ENCODE results near the gene RAB39A. TPM values are rescaled to one million over a fixed set of nuclear protein-coding genes. Genes with fewer than 3 reads are reported as not detected.
"Not testable (repeated sequence)": the region's sequence is repeated elsewhere in the genome, so short reads cannot be mapped to it uniquely, and the experiment has no call there.

Gene RAB39A
- total RNA-seq, 1 donor from 2014 or later = not detected

- peak; percentile 56 for DNase-seq
- no peak overlapping the region for H3K27ac Mint-ChIP-seq
- peaks cover 29% of the 10 kb centered on the region for H3K27me3 Mint-ChIP-seq
- intact Hi-C loops (cut with micrococcal nuclease) = loop anchor here (2.0 to 5.0 kb wide), 2 partner anchors 72 to 79 kb away; partner anchors contain the start of genes CUL5 and SLC35F2
- no peaks in the 10 kb centered on the region for H3K36me3 Mint-ChIP-seq (ENCODE audit: low read depth)
- peaks cover 6% of the 10 kb centered on the region for H3K4me1 Mint-ChIP-seq
- no peak overlapping the region for H3K4me3 Mint-ChIP-seq
- no peaks in the 10 kb centered on the region for H3K9me3 Mint-ChIP-seq
These were observed 1.5 kb downstream of the RAB39A start for GRCh38 chr11:107929611-107930200.

GRCh38 chr11:107931206-107931605 is 3.0 kb downstream of the RAB39A start:
- Mint-ChIP-seq H3K4me3 (no peak overlapping the region), H3K9me3 (no peaks in the 10 kb centered on the region), H3K36me3 (ENCODE audit: low read depth) (no peaks in the 10 kb centered on the region), H3K27ac (no peak overlapping the region), H3K4me1 (peaks cover 6% of the 10 kb centered on the region), H3K27me3 (peaks cover 22% of the 10 kb centered on the region)
- intact Hi-C loops (cut with micrococcal nuclease) = no loop called here
- DNase-seq = peak; percentile 37

GRCh38 chr11:107947904-107948303 is 19.7 kb downstream of the RAB39A start:
- intact Hi-C loops (cut with micrococcal nuclease) = no loop called here
- Mint-ChIP-seq H3K4me1 (no peaks in the 10 kb centered on the region), H3K27me3 (peaks cover 1% of the 10 kb centered on the region), H3K9me3 (no peaks in the 10 kb centered on the region), H3K4me3 (no peak overlapping the region), H3K27ac (no peak overlapping the region), H3K36me3 (ENCODE audit: low read depth) (no peaks in the 10 kb centered on the region)
- DNase-seq = no peak

- H3K4me3 Mint-ChIP-seq; H3K36me3 Mint-ChIP-seq (ENCODE audit: low read depth); H3K9me3 Mint-ChIP-seq; H3K27ac Mint-ChIP-seq; DNase-seq; intact Hi-C loops (cut with micrococcal nuclease); H3K4me1 Mint-ChIP-seq; H3K27me3 Mint-ChIP-seq: not testable (repeated sequence)
These were observed 20.1 kb downstream of the RAB39A start for GRCh38 chr11:107948328-107948727.

- Mint-ChIP-seq H3K36me3 (ENCODE audit: low read depth) (no peaks in the 10 kb centered on the region), H3K4me1 (no peaks in the 10 kb centered on the region), H3K27ac (no peak overlapping the region), H3K4me3 (no peak overlapping the region), H3K9me3 (no peaks in the 10 kb centered on the region), H3K27me3 (no peaks in the 10 kb centered on the region)
- no peak for DNase-seq
- intact Hi-C loops (cut with micrococcal nuclease) = no loop called here
These were observed 22.9 kb downstream of the RAB39A start for GRCh38 chr11:107951155-107951554.

- Mint-ChIP-seq H3K9me3 (no peaks in the 10 kb centered on the region), H3K4me1 (peaks cover 3% of the 10 kb centered on the region), H3K27me3 (peaks cover 2% of the 10 kb centered on the region), H3K4me3 (no peak overlapping the region), H3K27ac (no peak overlapping the region), H3K36me3 (ENCODE audit: low read depth) (no peaks in the 10 kb centered on the region)
- intact Hi-C loops (cut with micrococcal nuclease) = no loop called here
- no peak for DNase-seq
These were observed 25.2 kb downstream of the RAB39A start for GRCh38 chr11:107953446-107953845.

- H3K27me3 Mint-ChIP-seq = peaks cover 6% of the 10 kb centered on the region
- no peaks in the 10 kb centered on the region for H3K36me3 Mint-ChIP-seq (ENCODE audit: low read depth)
- H3K4me1 Mint-ChIP-seq = peaks cover 3% of the 10 kb centered on the region
- intact Hi-C loops (cut with micrococcal nuclease) = no loop called here
- H3K4me3 Mint-ChIP-seq = no peak overlapping the region
- H3K27ac Mint-ChIP-seq = no peak overlapping the region
- no peaks in the 10 kb centered on the region for H3K9me3 Mint-ChIP-seq
- no peak for DNase-seq
These were observed 28.3 kb downstream of the RAB39A start for GRCh38 chr11:107956543-107956942.

- intact Hi-C loops (cut with micrococcal nuclease) = no loop called here
- Mint-ChIP-seq H3K27ac (no peak overlapping the region), H3K4me1 (peaks cover 3% of the 10 kb centered on the region), H3K9me3 (no peaks in the 10 kb centered on the region), H3K27me3 (peaks cover 10% of the 10 kb centered on the region), H3K36me3 (ENCODE audit: low read depth) (no peaks in the 10 kb centered on the region), H3K4me3 (no peak overlapping the region)
- DNase-seq = no peak
These were observed 28.9 kb downstream of the RAB39A start for GRCh38 chr11:107957109-107957588.

GRCh38 chr11:107961480-107961879 is 33.2 kb downstream of the RAB39A start:
- Mint-ChIP-seq H3K27me3 (peaks cover 11% of the 10 kb centered on the region), H3K4me3 (no peak overlapping the region), H3K36me3 (ENCODE audit: low read depth) (no peaks in the 10 kb centered on the region), H3K9me3 (no peaks in the 10 kb centered on the region), H3K4me1 (peaks cover 3% of the 10 kb centered on the region), H3K27ac (no peak overlapping the region)
- intact Hi-C loops (cut with micrococcal nuclease) = no loop called here
- DNase-seq = no peak

GRCh38 chr11:107962181-107962580 is 33.9 kb downstream of the RAB39A start:
- no peaks in the 10 kb centered on the region for H3K9me3 Mint-ChIP-seq
- H3K27me3 Mint-ChIP-seq = peaks cover 11% of the 10 kb centered on the region
- intact Hi-C loops (cut with micrococcal nuclease) = no loop called here
- H3K4me1 Mint-ChIP-seq = no peaks in the 10 kb centered on the region
- no peaks in the 10 kb centered on the region for H3K36me3 Mint-ChIP-seq (ENCODE audit: low read depth)
- H3K4me3 Mint-ChIP-seq = no peak overlapping the region
- no peak overlapping the region for H3K27ac Mint-ChIP-seq
- DNase-seq = no peak

GRCh38 chr11:107963091-107963490 is 34.8 kb downstream of the RAB39A start:
- intact Hi-C loops (cut with micrococcal nuclease) = no loop called here
- H3K4me1 Mint-ChIP-seq = no peaks in the 10 kb centered on the region
- no peaks in the 10 kb centered on the region for H3K36me3 Mint-ChIP-seq (ENCODE audit: low read depth)
- no peak overlapping the region for H3K4me3 Mint-ChIP-seq
- H3K27ac Mint-ChIP-seq = no peak overlapping the region
- no peak for DNase-seq
- peaks cover 13% of the 10 kb centered on the region for H3K27me3 Mint-ChIP-seq
- no peaks in the 10 kb centered on the region for H3K9me3 Mint-ChIP-seq

- no peak overlapping the region for H3K4me3 Mint-ChIP-seq
- H3K27me3 Mint-ChIP-seq = peaks cover 4% of the 10 kb centered on the region
- no peak overlapping the region for H3K27ac Mint-ChIP-seq
- no peak for DNase-seq
- no peaks in the 10 kb centered on the region for H3K4me1 Mint-ChIP-seq
- H3K36me3 Mint-ChIP-seq (ENCODE audit: low read depth) = no peaks in the 10 kb centered on the region
- no peaks in the 10 kb centered on the region for H3K9me3 Mint-ChIP-seq
- intact Hi-C loops (cut with micrococcal nuclease) = no loop called here
These were observed 41.0 kb downstream of the RAB39A start for GRCh38 chr11:107969219-107969618.

- no peaks in the 10 kb centered on the region for H3K9me3 Mint-ChIP-seq
- intact Hi-C loops (cut with micrococcal nuclease) = no loop called here
- H3K36me3 Mint-ChIP-seq (ENCODE audit: low read depth) = no peaks in the 10 kb centered on the region
- H3K27ac Mint-ChIP-seq = no peak overlapping the region
- DNase-seq = no peak
- no peak overlapping the region for H3K4me3 Mint-ChIP-seq
- no peaks in the 10 kb centered on the region for H3K4me1 Mint-ChIP-seq
- H3K27me3 Mint-ChIP-seq = peaks cover 4% of the 10 kb centered on the region
These were observed 41.8 kb downstream of the RAB39A start for GRCh38 chr11:107970049-107970448.

GRCh38 chr11:107973641-107974040 is 45.4 kb downstream of the RAB39A start:
- Mint-ChIP-seq H3K4me1 (no peaks in the 10 kb centered on the region), H3K4me3 (no peak overlapping the region), H3K27ac (no peak overlapping the region), H3K36me3 (ENCODE audit: low read depth) (no peaks in the 10 kb centered on the region), H3K27me3 (peaks cover 2% of the 10 kb centered on the region), H3K9me3 (no peaks in the 10 kb centered on the region)
- intact Hi-C loops (cut with micrococcal nuclease) = no loop called here
- DNase-seq = no peak

Data from activated CD4-positive, alpha-beta T cell treated with anti-CD3 and anti-CD28 coated beads, Interleukin-2, amount 10 ng/mL, durations not matched to agents 24 days and 14 days (primary cell).